Sigmoid colon (tissue), 4 donors: ENCODE results near the gene SOSTDC1.

Experiments used
- POLR2A ChIP-seq, 2 donors: fragments of 450-650 bp; IDR thresholded peaks; one replicate each; pipeline ENCODE4 v1.6.1; 2016; ENCODE audit warnings: antibody characterized with exemption in 2 of 2, mild to moderate bottlenecking in 2 of 2, moderate library complexity in 2 of 2
- POLR2AphosphoS5 ChIP-seq, 4 donors: sonication (generic); formaldehyde crosslinking; IDR thresholded peaks; one replicate each; pipeline ENCODE4 v1.6.1; 2017; ENCODE audit warnings: antibody characterized with exemption in 4 of 4

- no peak for TF ChIP-seq POLR2A (IDR thresholded peaks at IDR 0.05)
- no peak for TF ChIP-seq POLR2AphosphoS5 (IDR thresholded peaks at IDR 0.05)
These were observed 6.4 kb upstream of the SOSTDC1 start for GRCh38 chr7:16471933-16472332.
